Kidney epithelial cell (primary cell): ENCODE results near the gene VRK1. TPM values are rescaled to one million over a fixed set of nuclear protein-coding genes. Genes with fewer than 3 reads are reported as not detected.

ENCODE experiments used
- DNase-seq: peaks from one replicate; pipeline ENCODE4 v3.0.0-alpha.2; 2010; ENCODE audit warnings: low read depth
- H3K27me3 ChIP-seq: 2 replicates; pipeline ENCODE4 v1.6.0; 2011; ENCODE audit warnings: low read length; ENCODE audit not compliant: control insufficient read depth, insufficient read depth
- H3K36me3 ChIP-seq: 2 replicates; pipeline ENCODE4 v1.5.1; 2011; ENCODE audit warnings: low read length; ENCODE audit not compliant: control insufficient read depth, insufficient read depth
- H3K4me3 ChIP-seq: 2 replicates; pipeline ENCODE4 v1.5.1; 2011; ENCODE audit warnings: low read depth, mild to moderate bottlenecking, control low read depth, low read length
- total RNA-seq: library from RNA; depleted of rRNA; stranded (reverse); fragments of >200 nt; gene quantifications from 2 replicates; pipeline ENCODE4 v1.2.3, GENCODE V29; 2015
- TF ChIP-seq, protein P1 (sequence below): IDR thresholded peaks from 2 replicates; pipeline ENCODE4 v1.5.1; 2011; ENCODE audit warnings: mild to moderate bottlenecking, moderate library complexity, low read length, control low read depth, inconsistent platforms; ENCODE audit not compliant: insufficient read depth, poor library complexity, severe bottlenecking

VRK1 gene
- total RNA-seq, 1 donor from 2014 or later = 13.0 TPM

DNA sequence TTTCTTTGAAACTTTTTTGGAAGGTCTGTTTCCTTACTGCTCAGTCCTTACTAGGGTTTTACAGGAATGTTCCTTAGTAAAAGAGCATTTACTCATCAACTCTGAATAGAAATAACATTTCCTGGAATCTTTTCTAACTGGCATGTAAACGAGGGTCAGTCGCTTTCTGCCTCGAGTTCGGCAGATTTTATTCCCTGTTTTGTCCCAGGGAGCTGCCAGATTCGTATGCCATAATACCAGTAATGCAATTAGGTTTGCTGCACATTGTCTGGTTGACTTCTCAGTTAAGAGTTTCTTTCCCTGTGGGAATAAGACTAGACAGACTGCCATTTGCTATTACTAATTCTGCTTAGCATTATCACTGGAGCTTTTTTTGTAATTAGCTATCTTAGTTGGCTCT is 91.9 kb downstream of the VRK1 start:
- H3K4me3 ChIP-seq = no peak overlapping the region
- no peaks in the 10 kb centered on the region for H3K36me3 ChIP-seq
- no peaks in the 10 kb centered on the region for H3K27me3 ChIP-seq
- no peak for DNase-seq
- TF ChIP-seq, protein P1, sequence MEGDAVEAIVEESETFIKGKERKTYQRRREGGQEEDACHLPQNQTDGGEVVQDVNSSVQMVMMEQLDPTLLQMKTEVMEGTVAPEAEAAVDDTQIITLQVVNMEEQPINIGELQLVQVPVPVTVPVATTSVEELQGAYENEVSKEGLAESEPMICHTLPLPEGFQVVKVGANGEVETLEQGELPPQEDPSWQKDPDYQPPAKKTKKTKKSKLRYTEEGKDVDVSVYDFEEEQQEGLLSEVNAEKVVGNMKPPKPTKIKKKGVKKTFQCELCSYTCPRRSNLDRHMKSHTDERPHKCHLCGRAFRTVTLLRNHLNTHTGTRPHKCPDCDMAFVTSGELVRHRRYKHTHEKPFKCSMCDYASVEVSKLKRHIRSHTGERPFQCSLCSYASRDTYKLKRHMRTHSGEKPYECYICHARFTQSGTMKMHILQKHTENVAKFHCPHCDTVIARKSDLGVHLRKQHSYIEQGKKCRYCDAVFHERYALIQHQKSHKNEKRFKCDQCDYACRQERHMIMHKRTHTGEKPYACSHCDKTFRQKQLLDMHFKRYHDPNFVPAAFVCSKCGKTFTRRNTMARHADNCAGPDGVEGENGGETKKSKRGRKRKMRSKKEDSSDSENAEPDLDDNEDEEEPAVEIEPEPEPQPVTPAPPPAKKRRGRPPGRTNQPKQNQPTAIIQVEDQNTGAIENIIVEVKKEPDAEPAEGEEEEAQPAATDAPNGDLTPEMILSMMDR = no peak

DNA sequence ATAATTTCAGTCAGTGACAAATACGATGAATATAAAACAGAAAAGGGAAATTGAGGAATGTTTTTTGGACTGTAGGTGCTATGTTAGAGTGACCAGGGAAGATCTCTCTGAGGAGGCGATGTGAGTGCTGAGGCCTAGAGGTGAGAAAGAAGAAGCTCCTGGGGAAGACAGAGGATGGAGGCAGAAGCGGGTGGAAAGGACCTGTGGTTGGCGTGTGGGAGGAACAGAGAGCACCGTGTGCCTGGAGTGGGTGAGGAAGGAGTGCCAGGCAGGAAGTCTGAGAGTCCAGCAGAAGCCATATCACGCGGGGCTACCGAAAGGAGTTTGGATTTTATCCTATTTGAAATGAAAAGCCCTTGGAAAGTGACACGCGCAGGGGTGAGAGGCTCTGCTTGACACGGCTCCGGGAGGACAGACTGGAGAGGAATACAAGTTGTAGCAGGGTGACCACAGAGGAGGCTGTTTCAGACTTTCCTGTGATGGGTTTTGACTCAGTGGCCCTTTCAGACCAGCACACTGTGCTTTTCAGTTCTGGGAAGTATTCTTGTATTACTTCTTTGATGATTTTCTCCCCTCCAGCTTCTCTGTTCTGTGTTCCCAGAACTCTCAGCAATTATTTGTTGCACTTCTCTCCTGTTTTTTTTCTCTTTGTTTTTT is 96.9 kb downstream of the VRK1 start:
- DNase-seq = no peak
- H3K4me3 ChIP-seq = no peak overlapping the region
- H3K27me3 ChIP-seq = no peaks in the 10 kb centered on the region
- H3K36me3 ChIP-seq = no peaks in the 10 kb centered on the region
- TF ChIP-seq, protein P1 = no peak

DNA sequence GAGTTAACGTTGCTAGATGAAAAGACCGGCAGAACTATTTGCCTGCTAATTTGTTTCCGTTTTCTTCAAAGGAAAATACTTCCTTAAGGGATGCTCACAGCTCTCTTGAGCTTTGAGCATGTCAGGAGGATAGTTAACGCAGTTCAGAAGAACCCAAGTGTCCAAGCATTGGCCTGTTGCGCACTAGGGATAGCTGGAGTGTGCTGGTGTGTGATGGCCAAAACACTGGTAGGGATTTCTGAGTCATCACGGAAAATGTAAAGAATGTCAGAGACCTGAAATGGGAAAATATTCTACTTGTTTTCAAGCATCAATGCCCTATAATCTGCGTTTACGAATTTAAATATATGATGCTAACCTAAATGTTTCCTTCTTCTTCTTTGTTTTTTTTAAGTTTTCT is 97.8 kb downstream of the VRK1 start:
- no peaks in the 10 kb centered on the region for H3K27me3 ChIP-seq
- no peak for DNase-seq

DNA sequence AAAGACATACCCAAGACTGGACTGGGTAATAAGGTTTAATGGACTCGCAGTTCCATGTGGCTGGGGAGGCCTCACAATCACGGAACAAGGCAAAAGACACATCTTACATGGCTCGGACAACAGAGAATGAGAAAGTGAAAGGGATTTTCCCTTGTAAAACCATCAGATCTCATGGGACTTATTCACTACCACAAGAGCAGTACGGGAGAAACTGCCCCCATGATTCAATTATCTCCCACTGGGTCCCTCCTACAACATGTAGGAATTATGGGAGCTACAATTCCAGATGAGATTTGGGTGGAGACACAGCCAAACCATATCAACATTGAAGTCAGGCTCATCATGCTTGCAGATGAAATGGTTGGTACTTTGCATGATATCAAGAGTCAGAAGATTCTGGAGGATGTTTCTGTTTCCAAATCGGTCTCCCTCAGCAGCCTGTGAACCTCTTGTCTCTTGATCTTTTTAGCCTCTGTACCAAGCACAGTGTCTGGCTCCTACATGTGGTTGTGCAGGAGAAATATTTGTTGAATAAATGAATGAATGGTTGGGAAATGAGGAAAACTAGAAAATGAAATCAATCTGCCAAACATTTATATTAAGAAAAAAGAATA is 98.6 kb downstream of the VRK1 start:
- DNase-seq = no peak
- TF ChIP-seq, protein P1 = no peak
- Histone ChIP-seq H3K36me3 (no peaks in the 10 kb centered on the region), H3K27me3 (no peaks in the 10 kb centered on the region), H3K4me3 (no peak overlapping the region)

More for the DNA sequence above, 97.8 kb downstream of the VRK1 start:
- H3K4me3 ChIP-seq = no peak overlapping the region
- no peaks in the 10 kb centered on the region for H3K36me3 ChIP-seq
- TF ChIP-seq, protein P1 = no peak

DNA sequence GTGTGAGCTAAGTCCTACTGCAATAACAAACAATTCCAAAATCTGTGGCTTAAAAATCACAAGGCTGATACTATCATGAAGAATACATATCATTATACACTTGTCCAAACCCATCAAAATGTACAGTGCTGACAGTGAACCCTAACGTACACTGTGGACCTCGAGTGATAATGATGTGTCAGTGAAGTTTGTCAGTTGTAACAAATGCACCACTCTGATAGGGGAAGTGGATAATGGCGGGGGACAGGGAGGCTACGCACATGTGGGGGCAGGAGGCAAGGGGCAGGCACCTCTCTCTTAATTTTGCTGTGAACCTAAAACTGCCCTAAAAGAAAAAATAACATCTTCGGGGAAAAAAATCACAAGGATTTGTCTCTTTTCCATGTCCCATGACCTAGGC is 100.0 kb downstream of the VRK1 start:
- Histone ChIP-seq H3K36me3 (no peaks in the 10 kb centered on the region), H3K4me3 (no peak overlapping the region), H3K27me3 (no peaks in the 10 kb centered on the region)
- no peak for DNase-seq
- TF ChIP-seq, protein P1 = no peak

DNA sequence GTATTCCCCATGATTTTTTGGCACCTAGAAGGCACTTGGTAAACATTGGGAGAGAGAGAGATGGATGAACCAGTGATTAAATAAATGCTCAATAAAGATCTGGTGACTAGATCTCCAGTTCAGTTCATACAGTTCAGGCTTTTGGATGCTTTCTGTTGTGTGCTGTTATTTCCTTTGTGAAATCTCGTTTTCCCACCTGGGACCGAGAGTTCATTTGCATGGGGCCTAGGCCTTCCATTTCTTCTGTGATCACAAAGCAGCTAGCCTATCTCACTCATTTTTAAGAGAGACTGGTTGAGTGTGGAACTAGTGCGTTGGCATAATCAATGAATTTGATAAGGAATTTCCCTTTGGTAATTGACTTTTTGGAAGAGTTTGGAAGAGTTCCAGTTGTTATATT is 104.0 kb downstream of the VRK1 start:
- TF ChIP-seq, protein P1 = no peak
- Histone ChIP-seq H3K36me3 (no peaks in the 10 kb centered on the region), H3K4me3 (no peak overlapping the region), H3K27me3 (no peaks in the 10 kb centered on the region)
- DNase-seq = no peak
